MM.1S (cell line): ENCODE data around the gene PLXNB1.
A peak's percentile ranks its signal among the peaks of the same experiment; 100 is the strongest.

Experiments
- DNase-seq: peaks from one replicate; pipeline ENCODE4 v3.0.0-alpha.2; 2015
- H2AFZ ChIP-seq: fragments of 300-600 bp; sonication (generic); 2 replicates; pipeline ENCODE4 v1.6.0; 2016; ENCODE audit warnings: antibody characterized with exemption, low read length
- H3F3A ChIP-seq: fragments of 300-600 bp; sonication (generic); 2 replicates; pipeline ENCODE4 v1.6.1; 2016; ENCODE audit warnings: mild to moderate bottlenecking, antibody characterized with exemption, low read length, moderate library complexity, mixed read lengths; ENCODE audit not compliant: insufficient read depth
- H3K27ac ChIP-seq: fragments of 300-600 bp; sonication (generic); 2 replicates; pipeline ENCODE4 v1.5.1; 2016; ENCODE audit warnings: mild to moderate bottlenecking, low read length
- H3K27me3 ChIP-seq: fragments of 300-600 bp; sonication (generic); replicated peaks from 2 replicates; pipeline ENCODE4 v1.6.0; 2016; ENCODE audit warnings: low read length; ENCODE audit not compliant: insufficient read depth
- H3K36me3 ChIP-seq: fragments of 300-600 bp; sonication (generic); replicated peaks from 2 replicates; pipeline ENCODE4 v1.6.1; 2016; ENCODE audit warnings: mild to moderate bottlenecking, low read length, mixed read lengths; ENCODE audit not compliant: insufficient read depth
- H3K4me1 ChIP-seq: fragments of 300-600 bp; sonication (generic); 2 replicates; pipeline ENCODE4 v1.6.1; 2016; ENCODE audit warnings: low read length, mixed read lengths
- H3K4me2 ChIP-seq: fragments of 300-600 bp; sonication (generic); 2 replicates; pipeline ENCODE4 v1.6.0; 2016; ENCODE audit warnings: low read depth, low read length
- H3K4me3 ChIP-seq: fragments of 300-600 bp; sonication (generic); 2 replicates; pipeline ENCODE4 v1.5.1; 2016; ENCODE audit warnings: low read length, mixed read lengths
- H3K79me2 ChIP-seq: fragments of 300-600 bp; sonication (generic); 2 replicates; pipeline ENCODE4 v1.6.1; 2016; ENCODE audit warnings: mixed run types, low read length, mixed read lengths
- H3K9ac ChIP-seq: fragments of 300-600 bp; sonication (generic); 2 replicates; pipeline ENCODE4 v1.6.1; 2016; ENCODE audit warnings: low read length, mixed read lengths
- H3K9me2 ChIP-seq: fragments of 300-600 bp; sonication (generic); replicated peaks from 2 replicates; pipeline ENCODE4 v1.6.1; 2016; ENCODE audit warnings: mild to moderate bottlenecking, low read length, mixed read lengths; ENCODE audit not compliant: insufficient read depth
- H3K9me3 ChIP-seq: fragments of 300-600 bp; sonication (generic); replicated peaks from 2 replicates; pipeline ENCODE4 v1.6.1; 2016; ENCODE audit warnings: mild to moderate bottlenecking, low read length, mixed read lengths; ENCODE audit not compliant: insufficient read depth
- H4K20me1 ChIP-seq: fragments of 300-600 bp; sonication (generic); 2 replicates; pipeline ENCODE4 v1.6.1; 2016; ENCODE audit warnings: mild to moderate bottlenecking, low read length, moderate library complexity, mixed read lengths; ENCODE audit not compliant: insufficient read depth
- CTCF ChIP-seq: fragments of 300-600 bp; sonication (generic); IDR thresholded peaks from 2 replicates; pipeline ENCODE4 v1.5.1; 2016; ENCODE audit warnings: antibody characterized with exemption, low read length, mixed read lengths
- EZH2 ChIP-seq: fragments of 300-600 bp; sonication (generic); optimal IDR thresholded peaks from 2 replicates; pipeline ENCODE3; 2017; ENCODE audit warnings: low read depth, mild to moderate bottlenecking, antibody characterized with exemption, low read length, mixed read lengths
- EZH2phosphoT487 ChIP-seq: fragments of 300-600 bp; sonication (generic); IDR thresholded peaks from 2 replicates; pipeline ENCODE4 v1.6.1; 2018; ENCODE audit warnings: antibody characterized with exemption, low read length

The PLXNB1 gene

GRCh38 chr3:48467110-48467454 lies 37.2 kb upstream of the PLXNB1 start:
- peaks cover 21% of the 10 kb centered on the region for H3K4me1 ChIP-seq
- DNase-seq, result no peak
- H3K9me3 ChIP-seq, result no peaks in the 10 kb centered on the region
- no peaks in the 10 kb centered on the region for H3K9me2 ChIP-seq
- H3K4me2 ChIP-seq, result peak overlapping the region; percentile 94
- H3K9ac ChIP-seq, result peak overlapping the region; percentile 93
- no peaks in the 10 kb centered on the region for H3K36me3 ChIP-seq
- H4K20me1 ChIP-seq, result no peaks in the 10 kb centered on the region
- peaks cover 60% of the 10 kb centered on the region for H3K79me2 ChIP-seq
- peak overlapping the region; percentile 91 for H3K4me3 ChIP-seq
- no peak overlapping the region for H2AFZ ChIP-seq
- peak overlapping the region; percentile 84; the same call in 1 of the 2 replicates for H3K27ac ChIP-seq
- TF ChIP-seq CTCF, result no peak
- TF ChIP-seq EZH2phosphoT487, result no peak
- no peak for TF ChIP-seq EZH2
- no peaks in the 10 kb centered on the region for H3K27me3 ChIP-seq
- H3F3A ChIP-seq, result peaks cover 3% of the 10 kb centered on the region; the same call in 1 of the 2 replicates

GRCh38 chr3:48466386-48467109 lies 36.7 kb upstream of the PLXNB1 start:
- peak overlapping the region; percentile 75; the same call in 1 of the 2 replicates for H2AFZ ChIP-seq
- H3K9ac ChIP-seq, result peak overlapping the region; percentile 93
- peak overlapping the region; percentile 91 for H3K4me3 ChIP-seq
- H3K9me3 ChIP-seq, result no peaks in the 10 kb centered on the region
- peaks cover 54% of the 10 kb centered on the region for H3K79me2 ChIP-seq
- peak; percentile 62 for DNase-seq
- H3K4me2 ChIP-seq, result peak overlapping the region; percentile 94
- TF ChIP-seq EZH2phosphoT487 (no peak), EZH2 (no peak), CTCF (no peak)
- H3K27ac ChIP-seq, result peak overlapping the region; percentile 84
- H3K27me3 ChIP-seq, result no peaks in the 10 kb centered on the region
- H3K36me3 ChIP-seq, result no peaks in the 10 kb centered on the region
- H3K9me2 ChIP-seq, result no peaks in the 10 kb centered on the region
- H4K20me1 ChIP-seq, result no peaks in the 10 kb centered on the region
- peaks cover 21% of the 10 kb centered on the region for H3K4me1 ChIP-seq
- H3F3A ChIP-seq, result peaks cover 2% of the 10 kb centered on the region; the same call in 1 of the 2 replicates

GRCh38 chr3:48465531-48466378 lies 35.9 kb upstream of the PLXNB1 start:
- TF ChIP-seq EZH2 (no peak), CTCF (peak; percentile 70), EZH2phosphoT487 (no peak)
- H3K27ac ChIP-seq, result peak overlapping the region; percentile 84
- peak; percentile 86 for DNase-seq
- H3K4me3 ChIP-seq, result peak overlapping the region; percentile 91
- peaks cover 21% of the 10 kb centered on the region for H3K4me1 ChIP-seq
- H3K9me2 ChIP-seq, result no peaks in the 10 kb centered on the region
- H3K27me3 ChIP-seq, result no peaks in the 10 kb centered on the region
- peaks cover 2% of the 10 kb centered on the region; the same call in 1 of the 2 replicates for H3F3A ChIP-seq
- H3K79me2 ChIP-seq, result peaks cover 47% of the 10 kb centered on the region
- peak overlapping the region; percentile 93 for H3K9ac ChIP-seq
- no peaks in the 10 kb centered on the region for H3K9me3 ChIP-seq
- H2AFZ ChIP-seq, result peak overlapping the region; percentile 75
- peak overlapping the region; percentile 94 for H3K4me2 ChIP-seq
- H3K36me3 ChIP-seq, result peaks cover 2% of the 10 kb centered on the region; the same call in 1 of the 2 replicates
- no peaks in the 10 kb centered on the region for H4K20me1 ChIP-seq
